H9 (cell line): ENCODE measurements around the gene PTBP3. TPM values are rescaled to one million over a fixed set of nuclear protein-coding genes. Genes with fewer than 3 reads are reported as not detected.

Source experiments
- DNase-seq: peaks from one replicate; pipeline ENCODE4 v3.0.0-alpha.2; 2017
- H2AFZ ChIP-seq: one replicate; pipeline ENCODE4 v1.6.1; 2013; ENCODE audit warnings: mild to moderate bottlenecking, low read length, control low read depth, moderate library complexity
- H2AK5ac ChIP-seq: 2 replicates; pipeline ENCODE4 v1.6.1; 2013; ENCODE audit warnings: low read length, control low read depth, mixed read lengths; ENCODE audit not compliant: insufficient read length
- H2BK120ac ChIP-seq: one replicate; pipeline ENCODE4 v1.6.1; 2013; ENCODE audit warnings: low read depth, mild to moderate bottlenecking, low read length, control low read depth, inconsistent platforms; ENCODE audit not compliant: poor library complexity, severe bottlenecking
- H2BK12ac ChIP-seq: 2 replicates; pipeline ENCODE4 v1.6.1; 2013; ENCODE audit warnings: low read length, control low read depth, mixed read lengths, low read depth; ENCODE audit not compliant: insufficient read length
- H2BK15ac ChIP-seq: 2 replicates; pipeline ENCODE4 v1.6.1; 2013; ENCODE audit warnings: low read depth, low read length, control low read depth
- H2BK20ac ChIP-seq: one replicate; pipeline ENCODE4 v1.6.1; 2013; ENCODE audit warnings: low read depth, mild to moderate bottlenecking, low read length, control low read depth, inconsistent platforms; ENCODE audit not compliant: poor library complexity, severe bottlenecking
- H2BK5ac ChIP-seq: 2 replicates; pipeline ENCODE4 v1.6.1; 2013; ENCODE audit warnings: low read length, control low read depth, mixed read lengths; ENCODE audit not compliant: insufficient read length
- H3K14ac ChIP-seq: 2 replicates; pipeline ENCODE4 v1.6.1; 2013; ENCODE audit warnings: low read length, control low read depth; ENCODE audit not compliant: insufficient read depth
- H3K18ac ChIP-seq: 2 replicates; pipeline ENCODE4 v1.6.1; 2013; ENCODE audit warnings: low read depth, mild to moderate bottlenecking, mixed read lengths, low read length, control low read depth; ENCODE audit not compliant: insufficient read length
- H3K23ac ChIP-seq: 2 replicates; pipeline ENCODE4 v1.6.1; 2013; ENCODE audit warnings: low read length, control low read depth, mixed read lengths, low read depth; ENCODE audit not compliant: insufficient read length
- H3K23me2 ChIP-seq: 2 replicates; pipeline ENCODE4 v1.6.1; 2013; ENCODE audit warnings: low read depth, mild to moderate bottlenecking, mixed read lengths, low read length, control low read depth; ENCODE audit not compliant: insufficient read length, poor library complexity, severe bottlenecking
- H3K27ac ChIP-seq: 2 replicates; pipeline ENCODE4 v1.5.1; 2013; ENCODE audit warnings: low read length, control low read depth, mixed read lengths, low read depth; ENCODE audit not compliant: insufficient read length
- H3K27me3 ChIP-seq: 2 replicates; pipeline ENCODE4 v1.6.1; 2013; ENCODE audit warnings: low read length, control low read depth, inconsistent platforms; ENCODE audit not compliant: insufficient read depth
- H3K4ac ChIP-seq: 2 replicates; pipeline ENCODE4 v1.6.1; 2013; ENCODE audit warnings: low read depth, mild to moderate bottlenecking, control low read depth, inconsistent platforms, low read length, moderate library complexity
- H3K4me1 ChIP-seq: 2 replicates; pipeline ENCODE4 v1.6.1; 2013; ENCODE audit warnings: low read length, control low read depth, inconsistent platforms; ENCODE audit not compliant: insufficient read depth
- H3K4me2 ChIP-seq: 2 replicates; pipeline ENCODE4 v1.6.1; 2013; ENCODE audit warnings: low read length, control low read depth, mixed read lengths; ENCODE audit not compliant: insufficient read length, insufficient read depth
- H3K56ac ChIP-seq: 2 replicates; pipeline ENCODE4 v1.6.1; 2013; ENCODE audit warnings: low read depth, mild to moderate bottlenecking, mixed read lengths, low read length, control low read depth; ENCODE audit not compliant: insufficient read length
- H3K79me1 ChIP-seq: 2 replicates; pipeline ENCODE4 v1.6.1; 2013; ENCODE audit warnings: low read depth, mild to moderate bottlenecking, moderate library complexity, low read length, control low read depth, inconsistent platforms; ENCODE audit not compliant: insufficient read depth, poor library complexity, severe bottlenecking
- H3K79me2 ChIP-seq: 2 replicates; pipeline ENCODE4 v1.6.1; 2013; ENCODE audit warnings: low read length, control low read depth, inconsistent platforms; ENCODE audit not compliant: insufficient read depth
- H3K9ac ChIP-seq: 2 replicates; pipeline ENCODE4 v1.6.1; 2013; ENCODE audit warnings: low read length, control low read depth, mixed read lengths; ENCODE audit not compliant: insufficient read length; ENCODE audit errors: extremely low read depth
- H3K9me3 ChIP-seq: one replicate; pipeline ENCODE4 v1.6.1; 2013; ENCODE audit warnings: low read depth, low read length, inconsistent platforms; ENCODE audit not compliant: control insufficient read depth
- H3T11ph ChIP-seq: one replicate; pipeline ENCODE4 v1.6.1; 2013; ENCODE audit warnings: mild to moderate bottlenecking, low read length, control low read depth, inconsistent platforms
- H4K20me1 ChIP-seq: one replicate; pipeline ENCODE4 v1.6.1; 2013; ENCODE audit not compliant: control insufficient read depth, insufficient read length, insufficient read depth
- H4K5ac ChIP-seq: 2 replicates; pipeline ENCODE4 v1.6.1; 2013; ENCODE audit warnings: low read depth, mild to moderate bottlenecking, mixed read lengths, low read length, control low read depth; ENCODE audit not compliant: insufficient read length
- H4K8ac ChIP-seq: replicated peaks from 2 replicates; pipeline ENCODE4 v1.6.1; 2013; ENCODE audit warnings: low read length, control low read depth, mixed read lengths, low read depth; ENCODE audit not compliant: insufficient read length
- H4K91ac ChIP-seq: 2 replicates; pipeline ENCODE4 v1.6.1; 2013; ENCODE audit warnings: low read depth, mild to moderate bottlenecking, moderate library complexity, mixed read lengths, low read length, control low read depth; ENCODE audit not compliant: insufficient read length
- H3K27ac Mint-ChIP-seq, 3 experiments: 2 replicates in 2 of 3; 3 replicates in 1 of 3; pipeline ENCODE4 v1.8.0; 2020 to 2021; ENCODE audit warnings: mixed read lengths in 3 of 3, mild to moderate bottlenecking in 1 of 3, moderate library complexity in 1 of 3
- H3K27me3 Mint-ChIP-seq: 2 replicates; pipeline ENCODE4 v1.8.0; 2021; ENCODE audit warnings: low read depth, mild to moderate bottlenecking, moderate library complexity, mixed read lengths
- H3K36me3 Mint-ChIP-seq, 3 experiments: 2 replicates in 2 of 3; 3 replicates in 1 of 3; pipeline ENCODE4 v1.8.0; 2020 to 2021; ENCODE audit warnings: low read depth in 3 of 3, mixed read lengths in 3 of 3; ENCODE audit not compliant: insufficient read depth in 1 of 3
- H3K4me1 Mint-ChIP-seq, 2 experiments: 2 replicates each; pipeline ENCODE4 v1.8.0; 2020; ENCODE audit warnings: mixed read lengths in 2 of 2
- H3K4me3 Mint-ChIP-seq, 2 experiments: 2 replicates in 1 of 2; 3 replicates in 1 of 2; pipeline ENCODE4 v1.8.0; 2020 to 2021; ENCODE audit warnings: mild to moderate bottlenecking in 2 of 2, mixed read lengths in 2 of 2, moderate library complexity in 1 of 2
- H3K9me3 Mint-ChIP-seq, 2 experiments: 2 replicates in 1 of 2; 3 replicates in 1 of 2; pipeline ENCODE4 v1.8.0; 2020; ENCODE audit warnings: mild to moderate bottlenecking in 2 of 2, mixed read lengths in 2 of 2, moderate library complexity in 1 of 2
- CTCF ChIP-seq: fragments of 200-600 bp; sonication (generic); conservative IDR thresholded peaks from 3 replicates; pipeline ENCODE4 v1.8.0; 2021; ENCODE audit warnings: antibody characterized with exemption, mild to moderate bottlenecking
- WGBS: extraction: QIAGEN DNeasy Blood & Tissue Kit; methylation state at CpG from one replicate; pipeline ENCODE4 v1.1.7; 2013; ENCODE audit warnings: missing lambda C conversion rate, low lambda C conversion rate, mixed read lengths; ENCODE audit not compliant: insufficient read length; ENCODE audit errors: extremely low coverage; 5-methylcytosine and 5-hydroxymethylcytosine counted together
- total RNA-seq: library from RNA; stranded (reverse); gene quantifications from 2 replicates; pipeline ENCODE4 v1.2.1, GENCODE V29; 2021

The PTBP3 gene
- total RNA-seq, 1 experiment from 2014 or later = 89.5 TPM

GRCh38 chr9:112184221-112184620 lies 149.2 kb downstream of the PTBP3 start:
- peaks cover 20% of the 10 kb centered on the region in 2 experiments for H3K4me1 Mint-ChIP-seq
- H3K4me2 ChIP-seq = no peak overlapping the region

More at GRCh38 chr9:112184221-112184620, 149.2 kb downstream of the PTBP3 start:
- Histone ChIP-seq H3K27me3 (no peaks in the 10 kb centered on the region), H3K9me3 (no peaks in the 10 kb centered on the region), H3K14ac (no peak overlapping the region), H2AFZ (no peak overlapping the region), H4K5ac (no peak overlapping the region), H3K4ac (no peak overlapping the region), H2BK5ac (no peak overlapping the region), H3K79me2 (0 out of 2 replicates have a peak, but pooled peaks cover 2% of the 10 kb centered on the region), H3K9ac (no peak overlapping the region), H3K23me2 (no peaks in the 10 kb centered on the region), H3K79me1 (no peaks in the 10 kb centered on the region), H3T11ph (no peak overlapping the region), H3K23ac (no peak overlapping the region), H2BK15ac (no peak overlapping the region), H2AK5ac (no peak overlapping the region), H4K20me1 (no peaks in the 10 kb centered on the region), H2BK120ac (no peak overlapping the region), H3K27ac (no peak overlapping the region), H4K91ac (no peak overlapping the region), H3K56ac (no peak overlapping the region), H2BK12ac (no peak overlapping the region), H4K8ac (no peak overlapping the region), H3K18ac (no peak overlapping the region), H3K4me1 (peaks cover 6% of the 10 kb centered on the region; the same call in 1 of the 2 replicates), H2BK20ac (no peak overlapping the region)
- H3K27ac Mint-ChIP-seq = no peak overlapping the region
- no peak overlapping the region for H3K4me3 Mint-ChIP-seq
- DNase-seq = no peak
- H3K36me3 Mint-ChIP-seq = peaks cover 0 to 6% (median 0%) of the 10 kb centered on the region in 3 experiments; a peak in 1 of 7 replicates
- TF ChIP-seq CTCF = no peak
- whole genome bisulfite sequencing = no CpG with 5 or more reads among the region's 3 CpGs
- peaks cover 1% of the 10 kb centered on the region; the same call in 1 of the 2 replicates for H3K27me3 Mint-ChIP-seq
- peaks cover 0 to 4% of the 10 kb centered on the region in 2 experiments; a peak in 2 of 5 replicates for H3K9me3 Mint-ChIP-seq
